Peyer's patch (tissue), 4 donors: ENCODE measurements around the gene GPR107. TPM values are rescaled to one million over a fixed set of nuclear protein-coding genes. Genes with fewer than 3 reads are reported as not detected.
"Not testable (repeated sequence)": the region's sequence is repeated elsewhere in the genome, so short reads cannot be mapped to it uniquely, and the experiment has no call there.

Source experiments
- DNase-seq, 3 donors: peaks; one replicate each; pipeline ENCODE4 v3.0.0-alpha.2; 2017 to 2019
- H3K27ac ChIP-seq, 4 donors: fragments of 200-600 bp; sonication (generic); one replicate each; pipeline ENCODE4 v1.5.1; 2016 to 2019
- H3K27me3 ChIP-seq, 2 donors: fragments of 200-600 bp; sonication (generic); one replicate each; pipeline ENCODE4 v1.5.1; 2019
- H3K36me3 ChIP-seq, 3 donors: fragments of 200-600 bp; sonication (generic); one replicate each; pipeline ENCODE4 v1.5.1; 2016 to 2019
- H3K4me1 ChIP-seq, 4 donors: fragments of 200-600 bp; sonication (generic); one replicate each; pipeline ENCODE4 v1.5.1; 2016 to 2019
- H3K4me3 ChIP-seq, 4 donors: fragments of 200-600 bp; sonication (generic); 1 replicate in 3 of 4; 2 replicates in 1 of 4; pipeline ENCODE4 v1.5.1; 2016 to 2019; ENCODE audit warnings: mild to moderate bottlenecking in 1 of 4
- H3K9me3 ChIP-seq, 4 donors: fragments of 200-600 bp; sonication (generic); one replicate each; pipeline ENCODE4 v1.5.1; 2016 to 2019; ENCODE audit warnings: mild to moderate bottlenecking in 1 of 4
- CTCF ChIP-seq, 6 experiments: fragments of 450-650 bp in 4 of 6; fragments of 200-600 bp in 2 of 6; sonication (generic) in 1 of 6; IDR thresholded peaks; one replicate each; pipeline ENCODE4 v1.5.1; 2017 to 2019; ENCODE audit warnings: antibody characterized with exemption in 6 of 6, mild to moderate bottlenecking in 3 of 6, moderate library complexity in 1 of 6
- POLR2A ChIP-seq, 2 donors: fragments of 450-650 bp; IDR thresholded peaks; one replicate each; pipeline ENCODE4 v1.5.1; 2017; ENCODE audit warnings: antibody characterized with exemption in 2 of 2, mild to moderate bottlenecking in 2 of 2, moderate library complexity in 2 of 2
- total RNA-seq, 4 donors: library from RNA; depleted of rRNA; stranded (reverse); fragments of >200 nt; gene quantifications; one replicate each; pipeline ENCODE4 v1.1.0, GENCODE V29; 2016

The GPR107 gene
- total RNA-seq, 4 donors from 2014 or later: 16.6 to 29.0 (median 22.3) TPM

DNA sequence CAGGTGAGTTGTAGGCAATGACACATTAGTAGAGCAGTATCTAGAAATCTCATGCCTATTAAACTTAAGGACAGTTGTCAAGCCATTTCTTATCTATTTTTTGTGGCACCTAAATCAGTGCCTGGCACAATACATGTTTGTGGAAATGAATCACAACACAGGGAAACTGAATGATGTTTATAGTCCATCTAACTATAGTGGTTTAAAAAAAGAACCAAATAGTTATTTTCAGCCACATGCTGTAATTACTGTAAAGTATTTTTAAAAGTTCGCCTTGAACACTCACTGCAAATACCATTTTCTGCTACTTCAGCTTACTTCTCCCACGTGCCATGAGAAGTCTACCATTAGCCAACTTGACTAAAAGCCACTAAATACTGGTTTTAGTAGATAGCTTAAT is 32.6 kb upstream of the GPR107 start:
- H3K4me1 ChIP-seq: peaks cover 0 to 11% (median 2%) of the 10 kb centered on the region in 4 donors
- DNase-seq: no peak
- H3K9me3 ChIP-seq: no peaks in the 10 kb centered on the region
- H3K27ac ChIP-seq: peak overlapping the region in 2 of 4 donors; percentile 12 to 14
- H3K36me3 ChIP-seq: no peaks in the 10 kb centered on the region
- TF ChIP-seq CTCF (IDR thresholded peaks at IDR 0.05): no peak
- no peaks in the 10 kb centered on the region for H3K27me3 ChIP-seq
- no peak overlapping the region for H3K4me3 ChIP-seq

- not testable (repeated sequence) for DNase-seq, H3K27me3 ChIP-seq, H3K4me3 ChIP-seq, H3K9me3 ChIP-seq, H3K36me3 ChIP-seq
- H3K4me1 ChIP-seq: peaks cover 0 to 11% (median 2%) of the 10 kb centered on the region in 4 donors
- H3K27ac ChIP-seq: peak overlapping the region in 1 of 4 donors; percentile 70
Measured at GRCh38 chr9:130021842-130022241, 31.9 kb upstream of the GPR107 start.

- TF ChIP-seq POLR2A (IDR thresholded peaks at IDR 0.05): no peak
- no peak for TF ChIP-seq CTCF (IDR thresholded peaks at IDR 0.05)
- Histone ChIP-seq H3K27me3 (no peaks in the 10 kb centered on the region), H3K4me1 (peaks cover 0 to 11% (median 2%) of the 10 kb centered on the region in 4 donors), H3K36me3 (no peaks in the 10 kb centered on the region), H3K27ac (peak overlapping the region in 2 of 4 donors; percentile 8 to 70), H3K9me3 (no peaks in the 10 kb centered on the region), H3K4me3 (no peak overlapping the region)
- DNase-seq: peak in 1 of 3 donors; percentile 28
Measured at GRCh38 chr9:130022566-130023143, 31.1 kb upstream of the GPR107 start.

- TF ChIP-seq POLR2A (IDR thresholded peaks at IDR 0.05) (no peak), CTCF (IDR thresholded peaks at IDR 0.05) (no peak)
- Histone ChIP-seq H3K27me3 (no peaks in the 10 kb centered on the region), H3K4me1 (peaks cover 0 to 12% (median 2%) of the 10 kb centered on the region in 4 donors), H3K36me3 (no peaks in the 10 kb centered on the region), H3K4me3 (no peak overlapping the region), H3K9me3 (no peaks in the 10 kb centered on the region), H3K27ac (peak overlapping the region; percentile 8 to 70 (median 28))
- DNase-seq: no peak
Measured at GRCh38 chr9:130023144-130023787, 30.4 kb upstream of the GPR107 start.

DNA sequence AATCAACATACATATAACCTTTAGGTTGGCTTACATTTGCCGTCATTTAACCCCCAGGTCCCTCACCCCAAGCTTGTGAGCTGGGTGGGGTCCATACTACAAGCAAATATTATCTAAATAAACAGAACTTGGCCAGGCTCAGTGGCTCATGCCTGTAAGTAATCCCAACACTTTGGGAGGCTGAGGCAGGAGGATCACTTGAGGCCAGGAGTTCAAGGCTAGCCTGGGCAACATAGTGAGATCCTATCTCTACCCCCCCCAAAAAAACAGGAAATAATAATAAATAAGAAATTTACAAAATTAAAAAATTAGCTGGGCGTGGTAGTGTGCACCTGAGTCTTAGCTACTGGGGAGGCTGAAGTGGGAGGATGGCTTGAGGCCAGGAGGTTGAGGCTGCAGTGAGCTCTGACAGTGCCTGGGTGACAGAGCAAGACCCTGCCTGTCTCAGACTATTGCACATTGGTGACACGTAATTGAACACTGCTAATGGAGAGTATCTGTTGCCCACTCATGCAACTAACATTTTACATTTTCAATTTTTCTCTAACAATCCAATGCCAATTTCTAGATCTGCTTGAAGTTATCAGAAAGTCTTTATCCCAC is 29.6 kb upstream of the GPR107 start:
- H3K4me3 ChIP-seq: no peak overlapping the region
- H3K9me3 ChIP-seq: no peaks in the 10 kb centered on the region
- peaks cover 0 to 17% (median 5%) of the 10 kb centered on the region in 4 donors for H3K4me1 ChIP-seq
- no peak for DNase-seq
- H3K36me3 ChIP-seq: no peaks in the 10 kb centered on the region
- H3K27ac ChIP-seq: peak overlapping the region in 2 of 4 donors; percentile 38 to 70
- H3K27me3 ChIP-seq: no peaks in the 10 kb centered on the region
- TF ChIP-seq POLR2A (IDR thresholded peaks at IDR 0.05) (no peak), CTCF (IDR thresholded peaks at IDR 0.05) (no peak)

DNA sequence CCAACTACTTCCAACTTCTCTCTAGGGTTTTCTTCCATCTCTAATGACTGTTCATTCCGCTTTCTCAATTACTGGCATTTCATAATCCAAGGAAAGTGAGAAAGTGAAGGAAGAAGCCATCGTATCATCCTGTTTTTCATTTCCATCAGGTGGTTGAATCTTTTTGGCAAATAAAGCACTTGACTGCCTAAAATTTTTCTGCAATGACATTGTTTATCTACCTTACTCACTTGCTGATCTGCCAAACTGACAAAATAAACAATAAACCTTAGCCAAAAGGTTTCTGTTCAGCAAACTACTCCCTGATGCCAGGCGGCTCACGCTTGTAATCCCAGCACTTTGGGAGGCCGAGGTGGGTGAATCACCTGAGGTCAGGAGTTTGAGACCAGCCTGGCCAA is 29.1 kb upstream of the GPR107 start:
- H3K27me3 ChIP-seq: no peaks in the 10 kb centered on the region
- no peaks in the 10 kb centered on the region for H3K36me3 ChIP-seq
- peaks cover 0 to 17% (median 8%) of the 10 kb centered on the region in 4 donors for H3K4me1 ChIP-seq
- H3K4me3 ChIP-seq: no peak overlapping the region
- DNase-seq: no peak
- H3K27ac ChIP-seq: peak overlapping the region in 1 of 4 donors; percentile 70
- TF ChIP-seq CTCF (IDR thresholded peaks at IDR 0.05): no peak
- no peaks in the 10 kb centered on the region for H3K9me3 ChIP-seq
